NCI-H2029 (cell line): Measurements from ENCODE around the gene MAGI2.

Source experiments
- DNase-seq: peaks from one replicate; lab custom pipeline; 2025; lab: John Stamatoyannopoulos, UW

The MAGI2 gene

DNA sequence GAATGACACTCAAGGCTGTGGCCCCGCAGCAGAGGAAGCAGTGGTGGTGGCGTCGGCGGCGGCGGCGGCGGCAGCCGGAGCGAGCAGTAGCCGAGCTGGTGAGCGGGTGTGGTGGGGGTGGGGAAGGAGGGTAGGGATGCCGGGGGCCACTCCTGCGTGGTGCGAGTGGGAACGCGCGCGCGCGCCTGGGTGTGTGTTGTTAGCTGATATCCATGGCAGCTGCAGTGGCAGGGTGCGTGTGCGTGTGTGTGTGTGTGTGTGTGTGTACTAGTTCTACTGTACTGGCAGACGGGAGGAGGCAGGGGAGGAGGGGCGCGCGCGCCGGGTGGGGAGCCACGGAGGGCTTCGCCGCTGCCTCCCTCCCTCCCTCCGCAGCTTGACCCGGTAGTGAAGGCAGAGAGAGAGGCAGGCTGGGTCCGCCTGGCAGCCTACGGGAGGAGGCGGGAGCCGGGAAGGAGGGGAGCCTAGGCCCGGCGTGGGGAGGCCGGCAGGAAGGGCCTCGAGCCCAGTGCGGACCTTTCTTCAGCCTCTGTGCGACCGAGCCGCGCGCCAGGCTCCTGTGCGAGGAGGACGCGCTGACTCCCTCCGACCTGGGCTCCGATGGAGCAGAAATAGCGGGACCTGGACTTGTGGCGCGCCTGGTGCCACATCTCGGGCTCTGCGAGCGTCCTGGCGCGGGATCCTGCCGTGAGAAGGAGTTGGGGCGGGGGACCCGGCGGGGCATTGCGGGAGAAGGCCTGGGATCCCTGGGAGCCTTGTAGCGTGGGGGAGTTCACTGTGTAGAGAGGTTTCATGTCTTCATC lies at the start of gene MAGI2:
Gene MAGI2 (minus strand): TSS at position 110 of the 803 bp plus-strand sequence. CDS start 347 bp downstream, outside the sequence.
- peak; percentile 4 for DNase-seq

DNA sequence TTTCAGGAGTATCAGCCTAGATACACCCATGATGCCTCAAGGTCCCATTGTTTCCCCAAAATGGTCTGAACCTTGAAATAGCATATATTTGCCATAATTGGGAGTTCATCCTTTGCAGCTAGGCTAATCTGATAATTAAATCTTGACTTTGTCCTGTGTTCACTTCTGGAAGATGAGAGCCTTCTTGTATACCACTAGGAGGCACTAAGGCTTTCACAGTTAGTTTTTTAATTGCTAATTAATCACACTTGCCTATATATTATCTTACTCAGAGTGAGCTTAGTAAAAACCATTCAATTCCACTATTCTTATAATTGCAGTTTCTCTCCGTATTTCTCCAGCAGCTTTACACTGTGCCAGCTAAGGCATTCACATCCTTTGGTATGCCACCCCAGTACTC lies 48.7 kb upstream of the MAGI2 start:
- no peak for DNase-seq

DNA sequence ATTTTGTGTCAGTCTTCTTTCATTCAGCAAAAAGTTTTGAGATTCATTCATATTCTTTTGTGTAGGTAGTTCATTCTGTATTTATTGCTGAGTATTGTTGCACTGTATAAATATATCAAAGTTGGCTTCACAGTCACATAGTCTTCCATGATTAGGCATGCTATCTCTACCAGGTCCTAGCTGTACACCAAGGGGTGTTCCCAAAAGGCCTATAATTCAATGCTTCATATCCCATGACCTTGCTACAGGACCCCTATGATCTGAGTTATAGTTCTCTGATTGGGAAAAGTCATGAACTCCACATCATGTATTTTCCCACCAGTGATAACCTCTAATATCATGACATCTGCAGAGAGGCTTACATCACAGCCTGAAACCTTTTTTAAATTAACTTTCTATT lies 47.3 kb upstream of the MAGI2 start:
- DNase-seq: no peak

DNA sequence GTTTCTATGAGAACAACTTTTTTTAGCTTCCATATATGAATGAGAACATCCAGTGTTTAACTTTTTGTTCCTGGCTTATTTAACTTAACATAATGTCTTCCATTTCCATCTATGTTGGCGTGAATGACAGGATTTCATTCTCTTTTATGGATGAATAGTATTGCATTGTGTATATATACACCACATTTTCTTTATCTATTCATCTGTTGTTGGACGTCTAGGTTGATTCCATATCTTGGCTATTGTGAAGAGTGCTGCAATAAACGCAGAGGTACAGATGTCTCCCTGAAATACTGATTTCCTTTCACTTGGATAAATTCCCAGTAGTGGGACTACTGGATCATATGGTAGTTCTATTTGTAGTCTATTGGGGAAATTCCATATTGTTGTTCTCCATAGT lies 44.3 kb upstream of the MAGI2 start:
- no peak for DNase-seq

DNA sequence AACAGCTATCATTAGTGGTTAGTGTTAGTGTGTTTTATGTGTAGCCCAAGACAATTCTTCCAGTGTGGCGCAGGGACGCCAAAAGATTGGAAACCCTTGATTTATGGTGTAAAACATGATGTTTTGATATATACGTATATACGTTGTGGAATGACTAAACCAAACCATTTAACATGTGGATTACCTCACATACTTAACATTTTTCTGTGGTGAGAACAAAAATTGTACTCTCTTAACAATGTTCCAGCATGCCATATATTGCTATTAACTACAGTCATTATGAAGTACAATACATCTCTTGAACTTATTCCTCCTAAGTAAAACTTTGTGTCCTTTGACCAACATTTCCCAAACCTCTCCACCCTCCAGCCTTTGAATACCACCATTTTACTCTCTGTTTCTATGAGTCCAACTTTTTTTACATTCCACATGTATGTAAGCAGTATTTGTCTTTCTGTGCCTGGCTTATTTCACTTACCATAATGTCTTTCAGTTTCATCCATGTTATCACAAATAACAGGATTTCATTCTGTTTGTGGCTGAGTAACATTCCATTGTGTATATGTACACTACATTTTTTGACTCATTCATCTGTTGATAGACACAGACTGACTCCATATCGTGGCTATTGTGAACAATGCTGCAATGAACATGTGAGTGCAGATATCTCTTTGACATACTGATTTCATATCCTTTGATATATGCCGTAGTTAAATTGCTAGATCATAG lies 42.2 kb upstream of the MAGI2 start:
- DNase-seq: no peak

DNA sequence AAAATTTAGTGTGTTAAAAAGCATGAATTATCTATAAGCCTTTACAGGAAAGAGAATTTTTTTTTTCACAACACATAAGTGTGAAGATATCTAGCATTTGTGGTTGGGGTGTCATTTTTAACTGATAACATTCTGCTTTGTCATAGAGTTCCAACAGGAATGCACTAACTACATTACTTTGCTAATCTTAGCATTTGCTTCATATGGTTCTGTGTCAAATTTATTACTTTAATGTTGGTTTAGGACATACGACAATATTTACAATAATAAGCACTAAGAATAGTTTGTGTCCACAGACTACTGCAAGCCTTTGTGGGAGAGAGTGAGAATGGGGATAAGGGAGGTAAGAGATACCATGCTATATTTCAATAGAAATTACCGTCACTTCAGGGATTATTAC lies 40.6 kb upstream of the MAGI2 start:
- no peak for DNase-seq

DNA sequence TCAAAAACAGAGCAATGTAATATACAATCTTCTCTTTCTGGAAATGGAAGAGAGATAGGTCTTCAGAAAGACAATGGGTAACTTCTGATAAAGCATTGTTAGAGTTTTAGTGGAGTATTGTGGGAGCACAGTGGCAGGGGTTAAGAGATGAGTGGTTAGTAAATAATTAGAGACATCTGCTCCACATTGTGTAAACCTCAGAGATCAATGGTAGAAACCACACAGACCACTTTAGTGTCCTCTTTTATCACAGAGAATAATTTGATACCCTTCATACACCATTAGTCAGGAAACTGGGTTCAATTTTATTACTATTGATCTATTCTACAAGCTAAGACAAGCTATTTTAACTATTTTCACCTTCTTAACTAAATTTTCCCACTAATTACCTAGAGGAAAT lies 35.9 kb upstream of the MAGI2 start:
- peak; percentile 36 for DNase-seq

DNA sequence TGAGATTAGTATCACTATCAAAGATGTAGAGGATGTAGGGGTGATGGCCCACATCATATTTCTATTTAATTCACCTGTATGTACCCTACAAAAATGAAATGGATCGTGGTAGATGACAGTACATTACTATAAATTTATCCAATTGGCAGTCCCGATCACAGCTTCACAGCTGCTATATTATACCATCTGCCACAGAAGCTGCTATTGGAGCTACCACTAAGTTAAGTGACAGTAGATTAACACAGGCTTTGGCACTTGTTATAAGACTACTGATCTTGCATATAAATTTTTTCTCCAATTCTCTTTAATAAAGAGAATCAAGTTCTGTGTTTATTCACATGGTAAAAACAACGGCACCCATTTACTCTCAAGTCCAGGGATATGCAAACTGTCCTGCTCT lies 24.9 kb upstream of the MAGI2 start:
- no peak for DNase-seq

DNA sequence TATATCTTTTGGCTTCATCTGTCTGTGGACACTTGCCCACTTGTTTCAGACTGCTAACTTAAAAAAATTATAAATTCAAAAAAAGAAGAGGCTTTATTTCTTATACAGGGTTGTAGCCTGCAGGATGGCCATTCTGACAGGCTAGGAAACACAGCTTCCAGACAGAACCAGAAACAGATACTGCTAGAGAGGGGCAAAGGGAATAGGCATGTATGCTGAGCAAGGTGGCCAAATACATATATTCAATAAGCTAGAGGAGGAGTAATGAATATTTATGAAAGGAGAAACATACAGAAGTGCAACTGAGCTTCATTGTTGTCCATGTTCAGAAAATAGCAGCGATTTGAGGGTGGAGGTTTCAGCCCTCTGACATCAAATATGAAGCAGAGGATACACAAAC lies 22.0 kb upstream of the MAGI2 start:
- DNase-seq: no peak

DNA sequence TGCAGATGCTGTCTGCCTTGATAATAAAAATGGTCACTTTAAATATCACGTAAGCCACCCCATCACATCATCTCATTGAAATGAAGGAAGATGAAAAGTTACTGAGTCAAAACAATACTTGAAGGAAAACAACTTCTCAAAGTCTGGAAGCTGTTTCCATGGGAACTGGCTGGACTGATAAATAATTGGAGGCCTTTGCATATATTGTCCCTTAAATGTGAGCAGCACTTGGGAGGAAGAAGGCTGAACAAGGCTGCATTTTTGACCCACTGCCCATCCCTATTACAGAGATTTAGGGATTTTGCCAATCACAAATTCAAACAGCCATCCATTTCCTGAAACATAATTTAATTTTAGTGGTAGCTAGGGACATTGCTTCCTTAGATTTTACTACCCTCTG lies 18.2 kb upstream of the MAGI2 start:
- DNase-seq: no peak

DNA sequence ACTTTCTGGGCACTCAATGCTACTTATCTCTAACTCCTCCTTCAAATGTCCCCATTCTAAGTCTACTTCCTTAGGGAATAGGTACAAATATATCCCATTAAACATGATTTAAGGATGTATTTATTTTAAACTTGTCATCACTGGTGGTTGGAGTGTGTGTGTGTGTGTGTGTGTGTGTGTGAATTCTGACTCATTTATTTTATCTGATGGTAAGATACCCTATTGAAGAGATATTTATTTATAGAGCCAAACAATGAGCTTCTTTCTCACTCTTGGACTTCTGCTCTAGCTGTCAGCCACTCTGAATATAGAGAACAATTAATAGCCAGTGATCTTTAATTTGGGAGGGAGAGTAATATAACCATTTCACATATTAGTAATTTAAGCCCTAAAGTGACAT lies 17.8 kb upstream of the MAGI2 start:
- DNase-seq: no peak

DNA sequence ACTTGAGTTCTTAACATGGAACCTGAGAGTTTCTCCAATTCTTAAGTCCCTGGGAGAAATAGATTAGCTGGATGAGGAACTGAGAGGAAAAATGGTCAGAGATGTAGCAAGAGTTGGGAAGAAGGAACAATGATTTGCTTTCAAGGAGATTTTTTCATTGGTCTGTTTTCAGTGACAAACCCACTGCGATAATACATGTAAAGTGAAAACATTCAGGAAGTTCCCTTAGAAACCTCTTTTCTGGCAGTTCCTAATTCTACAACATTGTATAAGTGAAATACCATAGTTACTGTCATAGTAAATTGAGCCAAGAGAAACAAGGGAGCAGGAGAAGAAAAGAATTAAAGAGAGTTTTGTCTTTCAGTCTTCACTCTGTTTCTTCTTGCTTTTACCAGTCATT lies 12.1 kb upstream of the MAGI2 start:
- no peak for DNase-seq

DNA sequence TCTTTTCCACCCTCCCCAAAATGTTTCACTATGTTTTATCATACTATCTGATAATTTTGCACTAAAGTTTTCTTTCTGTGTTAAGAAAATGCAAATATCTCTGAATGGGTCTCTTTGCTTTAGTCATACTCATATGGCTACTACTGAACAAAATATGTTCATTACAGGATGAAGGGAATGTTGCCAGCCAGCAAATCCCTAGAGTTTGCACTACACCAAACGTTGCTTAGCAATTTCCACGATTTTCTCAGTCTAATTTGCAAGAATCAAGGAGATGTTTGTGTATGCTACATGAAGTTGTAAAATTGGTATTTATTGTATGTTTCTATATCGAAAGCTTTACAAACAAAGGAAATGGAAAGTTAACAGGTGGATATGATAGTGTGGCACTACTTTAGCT lies 10.6 kb upstream of the MAGI2 start:
- no peak for DNase-seq

DNA sequence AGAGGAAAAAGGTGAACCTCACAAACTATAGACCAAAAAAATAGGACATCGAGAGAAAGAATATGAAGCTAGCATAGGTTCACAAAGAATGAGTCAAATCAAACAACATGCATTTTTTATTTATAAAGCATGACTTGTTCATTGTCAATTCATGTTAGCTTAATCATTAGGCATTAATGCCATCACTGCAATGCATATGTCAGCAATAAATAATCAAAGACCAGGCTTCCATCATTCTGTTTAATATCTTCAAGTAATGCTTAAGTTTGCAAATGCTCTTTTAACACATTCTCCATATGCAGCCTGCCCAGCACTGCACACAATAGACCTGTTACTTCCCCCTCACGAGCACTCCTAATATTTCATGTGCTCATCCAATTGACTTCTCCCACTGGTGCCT lies 8.9 kb upstream of the MAGI2 start:
- DNase-seq: no peak

DNA sequence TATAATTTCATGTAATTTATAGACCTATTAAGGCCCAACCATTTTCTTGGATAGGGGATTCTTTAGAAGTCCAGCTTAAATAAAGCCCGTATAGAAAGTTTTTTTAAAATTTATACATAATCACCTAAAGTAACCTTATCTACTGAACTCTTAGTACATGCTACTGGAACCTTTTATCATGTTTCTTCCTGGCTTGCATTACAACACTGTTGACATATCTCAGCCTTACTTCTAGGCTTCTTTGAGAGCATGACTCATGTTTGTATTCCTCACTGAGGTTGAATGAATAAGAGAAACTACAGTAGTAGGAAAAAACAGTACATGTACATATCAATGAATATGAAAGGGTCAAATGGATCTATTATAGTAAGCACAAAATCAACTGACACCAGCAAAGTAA lies 8.2 kb upstream of the MAGI2 start:
- DNase-seq: no peak

DNA sequence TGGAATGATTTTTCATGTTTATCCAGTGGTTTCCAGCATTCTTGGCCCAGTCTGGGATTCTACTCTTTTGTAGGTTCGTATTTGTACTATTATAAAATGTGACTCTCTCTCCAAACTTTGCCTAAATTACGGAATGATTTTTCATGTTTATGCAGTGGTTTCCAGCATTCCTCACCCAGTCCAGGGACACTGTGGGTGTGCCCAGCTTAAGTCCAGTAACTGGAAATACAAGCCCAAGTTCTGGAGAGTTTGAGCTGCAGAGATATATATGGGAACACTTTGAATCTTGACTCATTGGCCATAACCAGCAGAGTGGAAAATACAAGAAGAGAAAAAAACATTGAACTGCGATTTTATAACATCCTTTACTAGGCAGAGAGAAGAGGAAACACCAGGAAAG lies 5.9 kb upstream of the MAGI2 start:
- DNase-seq: no peak

DNA sequence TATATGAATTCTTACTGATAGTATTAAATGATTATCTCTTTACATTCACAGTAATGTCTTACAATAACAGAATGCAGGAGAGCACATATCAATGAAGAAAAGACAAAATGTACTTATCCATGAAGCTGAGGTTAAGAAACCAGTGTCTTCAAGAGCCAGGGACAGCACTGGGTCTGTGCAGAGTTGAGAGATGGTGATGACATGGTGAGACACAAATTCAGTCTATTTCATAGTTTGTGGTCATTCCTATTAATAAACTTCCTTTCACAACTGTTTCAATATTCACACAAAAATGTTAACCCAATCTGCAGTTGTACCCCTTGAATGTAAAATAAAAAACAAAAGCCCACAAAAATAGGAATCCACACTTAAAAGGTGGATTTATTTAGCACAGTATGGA lies 5.3 kb upstream of the MAGI2 start:
- DNase-seq: no peak

DNA sequence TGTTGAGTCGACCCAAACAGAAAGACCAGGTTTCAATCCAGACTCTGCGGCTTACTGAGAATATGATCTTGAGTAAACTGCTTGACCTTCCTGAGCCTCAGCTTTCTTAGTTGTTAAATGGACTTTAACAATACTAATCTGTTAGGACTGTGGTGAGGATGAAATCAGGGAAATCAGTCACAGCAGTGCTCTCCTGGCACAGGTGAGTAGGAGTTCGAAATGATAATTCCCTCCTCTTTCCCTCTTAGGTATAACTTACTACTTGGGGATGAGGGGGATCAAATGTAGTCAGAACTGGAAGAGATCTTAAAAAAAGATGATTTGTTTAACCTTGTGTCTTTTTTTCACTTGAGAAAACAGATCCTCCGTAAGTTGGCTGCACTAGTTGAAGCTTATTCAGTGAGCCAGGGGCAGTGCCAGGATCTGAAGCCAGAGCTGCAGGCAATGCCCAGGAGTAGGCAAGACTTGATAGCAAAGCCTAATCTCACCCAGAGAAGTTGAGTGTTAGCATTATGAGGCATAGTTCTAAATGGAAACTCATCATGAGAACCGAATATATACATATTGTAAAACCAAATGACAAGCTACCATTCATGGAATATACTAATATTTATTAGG lies 1.8 kb upstream of the MAGI2 start:
- no peak for DNase-seq

DNA sequence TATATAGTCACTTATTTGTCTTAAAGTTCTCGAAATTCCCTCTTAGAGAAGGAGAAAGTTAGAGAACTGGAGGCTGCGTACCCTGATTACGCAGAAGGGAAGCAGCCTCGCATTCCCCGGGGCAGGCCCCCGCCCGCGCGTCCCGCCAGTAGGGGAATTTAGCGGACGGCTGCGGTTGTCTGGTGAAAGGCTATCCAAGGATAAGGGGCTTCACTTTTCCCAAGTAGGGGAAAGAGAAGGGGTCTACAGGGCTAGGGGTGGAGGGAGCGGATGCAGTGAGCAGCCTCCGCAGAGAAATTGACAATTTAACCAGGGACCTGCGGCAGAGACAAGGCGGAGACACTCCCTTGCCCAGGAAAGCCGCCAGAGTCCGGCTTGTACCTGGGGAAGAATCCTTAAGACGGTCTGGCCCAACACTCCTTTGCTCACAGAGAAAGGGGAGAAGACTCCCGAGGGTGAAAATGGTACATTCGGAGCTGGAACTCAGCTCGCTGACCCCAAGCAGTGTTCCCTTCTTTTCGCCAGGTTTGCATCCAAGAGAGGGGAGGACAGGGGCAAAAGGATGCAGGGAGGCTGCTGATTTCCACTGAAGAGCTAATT lies 994 bp upstream of the MAGI2 start:
- DNase-seq: no peak

DNA sequence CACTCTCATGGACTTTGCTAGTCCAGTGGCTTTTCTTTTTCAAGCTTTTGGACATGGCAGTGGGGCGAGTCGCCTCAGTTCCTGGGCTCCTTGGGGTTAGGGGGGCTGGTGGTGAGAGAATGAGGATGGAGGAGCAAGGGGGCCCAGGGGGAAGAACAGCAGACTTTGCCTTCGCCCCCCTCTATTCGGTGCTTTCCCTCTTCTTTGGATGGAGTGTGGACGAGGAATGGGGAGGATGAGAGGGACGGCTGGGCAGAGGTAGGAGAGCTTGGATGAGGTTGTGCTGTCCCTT lies 255 bp downstream of the MAGI2 start:
- DNase-seq: no peak

DNA sequence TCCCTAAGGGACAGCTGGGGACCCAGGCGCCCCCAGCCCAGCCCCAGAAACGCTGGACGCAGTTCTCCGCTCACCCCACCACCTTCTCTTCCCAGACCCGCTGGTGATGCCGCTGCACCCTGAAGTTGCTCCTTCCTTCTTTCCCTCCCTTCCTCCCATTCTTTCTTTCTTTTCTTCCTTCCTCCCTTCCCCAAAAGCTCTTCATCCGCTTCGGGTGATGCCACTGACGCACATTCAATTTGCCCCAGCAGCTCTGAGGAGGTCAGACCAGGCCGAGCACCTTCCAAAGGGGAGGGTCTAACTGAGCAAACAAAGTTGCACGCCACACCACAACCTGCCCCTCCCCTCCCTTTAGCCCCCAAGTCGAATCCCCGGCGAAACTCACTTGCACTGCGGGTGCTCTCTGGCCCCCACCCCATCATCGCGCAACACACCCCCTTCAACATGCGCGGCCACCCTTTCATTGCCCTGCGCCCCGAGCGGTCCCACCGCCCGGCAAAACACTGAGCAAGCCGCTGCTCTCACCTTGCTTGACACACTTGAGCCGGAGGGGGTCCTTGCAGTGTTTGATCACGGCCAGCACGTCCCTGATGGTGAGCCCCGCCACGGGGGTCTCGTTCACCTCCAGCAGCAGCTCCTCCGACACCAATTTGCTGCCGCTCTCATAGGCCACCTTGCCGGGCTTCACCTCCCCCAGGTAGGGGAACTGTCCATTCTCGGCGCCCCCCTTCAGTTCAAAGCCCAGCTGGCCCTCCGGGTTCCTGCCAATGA lies 787 bp downstream of the MAGI2 start:
- no peak for DNase-seq

DNA sequence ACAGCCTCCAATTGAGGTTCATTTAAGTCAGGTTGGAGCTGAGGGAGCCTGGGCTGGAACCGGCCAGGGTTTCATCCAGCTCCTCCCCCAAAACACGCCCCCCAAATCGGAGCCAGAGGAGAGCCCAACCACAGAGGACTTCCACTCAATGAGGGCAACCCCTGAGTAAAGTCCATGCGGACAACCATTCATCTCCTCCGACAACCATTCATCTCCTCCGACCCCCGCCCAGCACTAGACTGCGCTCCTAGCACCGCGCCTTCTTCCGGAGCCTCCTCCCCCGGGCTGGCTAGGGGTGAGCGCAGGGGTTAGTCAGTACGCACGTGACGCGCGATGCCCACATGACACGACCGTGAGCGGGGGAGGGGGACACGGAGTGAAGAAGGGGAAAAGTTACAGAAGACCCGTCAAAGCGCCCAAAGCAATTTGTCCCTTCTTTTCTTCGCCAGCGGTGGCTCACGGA lies 1.4 kb downstream of the MAGI2 start:
- DNase-seq: peak; percentile 36
